Raji (cell line): ENCODE results near the gene KIFBP.

Experiments
- POLR2A ChIP-seq: IDR thresholded peaks from 2 replicates; pipeline ENCODE4 v1.6.1; 2011; ENCODE audit warnings: low read depth, low read length, control low read depth; ENCODE audit not compliant: insufficient read depth

KIFBP gene

GRCh38 chr10:69044546-69044945, 55.9 kb downstream of the KIFBP start:
- no peak for TF ChIP-seq POLR2A

DNA sequence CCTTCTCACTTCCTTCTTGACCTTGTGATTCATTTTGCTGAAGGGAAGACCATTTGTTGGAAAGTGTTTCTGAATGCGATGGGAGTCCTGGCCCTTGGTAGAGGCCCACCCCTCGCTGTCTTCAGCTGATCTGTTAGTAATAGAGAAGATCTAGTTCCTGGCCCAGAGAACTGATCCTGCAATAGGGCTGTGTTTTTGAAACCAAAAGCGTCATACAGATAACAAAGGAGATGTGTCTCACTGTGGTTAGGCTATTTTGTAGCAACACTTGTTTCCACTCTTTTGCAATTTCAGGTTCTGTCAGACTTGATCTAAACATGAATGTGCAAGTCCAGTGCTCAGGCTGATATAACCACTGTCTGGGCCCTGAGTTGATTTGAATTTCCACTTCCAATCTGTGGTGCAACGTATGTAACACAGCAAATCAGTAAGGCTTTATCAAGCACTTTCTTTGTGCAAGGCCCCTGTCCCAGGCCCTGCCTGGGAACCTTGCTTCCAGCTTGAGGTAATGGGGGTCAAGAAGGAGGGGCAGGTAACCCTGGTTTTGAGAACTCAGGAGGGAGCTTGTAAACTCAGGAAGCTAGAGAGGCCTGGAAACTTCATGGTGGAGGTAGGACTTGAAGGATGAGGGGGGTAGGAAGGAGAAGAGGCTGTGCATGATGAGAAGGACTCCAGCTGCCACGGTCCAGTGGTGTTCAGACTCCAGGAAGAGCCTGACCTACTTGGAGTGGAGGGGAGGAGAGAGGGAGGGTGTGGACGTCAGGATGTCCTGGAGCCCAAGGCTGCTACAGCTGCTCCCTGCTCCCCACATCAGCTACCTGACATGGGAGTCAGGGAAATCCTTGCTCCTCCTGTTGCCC, 57.1 kb downstream of the KIFBP start:
- TF ChIP-seq POLR2A, result no peak

DNA sequence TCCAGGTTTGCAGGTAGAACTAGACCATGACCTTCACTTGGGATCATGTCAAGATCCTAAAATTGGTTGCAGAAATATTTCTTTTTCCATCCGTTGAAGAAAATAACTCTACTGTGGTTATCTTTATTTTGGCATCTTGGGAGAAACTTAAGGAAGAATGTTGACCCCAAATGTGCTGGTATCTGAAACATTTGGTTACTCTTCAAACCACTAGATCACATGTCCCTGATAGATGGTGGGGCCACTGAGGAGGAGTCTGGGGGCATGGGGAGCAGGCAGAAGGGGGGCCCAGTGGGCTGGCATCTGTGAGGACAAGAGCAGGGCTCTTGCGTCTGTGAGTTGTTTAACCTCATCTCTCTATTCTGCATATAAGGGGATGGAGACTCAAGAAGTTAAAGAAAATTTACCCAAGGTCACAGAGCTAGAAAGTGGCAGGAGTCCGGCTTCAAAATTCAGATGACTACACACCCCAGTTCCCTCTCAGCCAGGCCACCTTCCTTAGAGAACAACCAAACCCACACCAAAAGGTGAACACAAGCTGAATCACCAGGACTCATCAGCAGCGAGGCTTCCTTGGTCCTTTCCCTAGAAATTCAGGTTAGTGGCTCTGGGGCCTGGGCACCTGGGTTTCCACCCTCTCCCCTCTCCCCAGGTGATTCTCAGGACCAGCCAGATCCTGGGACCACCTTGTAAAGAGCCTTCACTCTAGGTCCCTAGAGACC, 58.7 kb downstream of the KIFBP start:
- no peak for TF ChIP-seq POLR2A

DNA sequence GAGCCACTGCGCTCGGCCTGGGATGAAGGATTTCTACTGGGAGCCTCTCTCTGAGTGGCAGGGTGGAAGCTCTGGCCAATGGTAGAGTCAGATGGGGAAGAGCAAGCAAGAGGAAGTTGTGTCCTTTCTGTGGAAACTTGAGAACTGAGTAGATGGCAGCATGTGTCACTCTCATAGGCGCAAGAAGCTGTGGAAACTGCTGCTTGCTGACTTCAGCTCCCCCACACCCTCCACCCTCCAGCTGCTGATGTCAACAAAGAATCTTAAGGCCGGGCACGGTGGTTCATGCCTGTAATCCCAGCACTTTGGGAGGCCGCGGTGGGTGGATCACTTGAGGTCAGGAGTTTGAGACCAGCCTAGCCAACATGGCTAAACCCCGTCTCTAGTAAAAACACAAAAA, 59.5 kb downstream of the KIFBP start:
- no peak for TF ChIP-seq POLR2A

DNA sequence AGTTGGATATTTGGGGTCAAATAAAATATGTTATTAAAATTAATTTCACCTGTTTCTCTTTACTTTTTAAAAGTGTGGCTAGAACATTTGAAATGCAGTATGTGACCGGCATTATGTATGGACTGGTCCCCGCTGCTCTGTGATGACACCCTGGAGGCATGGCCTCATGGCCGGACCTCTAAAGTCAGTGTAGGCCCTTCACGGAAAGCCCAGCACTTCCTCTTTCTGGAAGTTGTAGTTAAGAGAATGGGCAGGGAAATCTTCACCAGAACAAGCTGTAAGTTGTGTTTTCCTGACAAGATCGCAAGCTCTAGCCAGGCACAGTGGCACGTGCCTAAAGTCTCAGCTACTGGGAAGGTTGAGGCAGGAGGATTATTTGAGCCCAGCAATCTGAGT, 61.0 kb downstream of the KIFBP start:
- no peak for TF ChIP-seq POLR2A

- TF ChIP-seq POLR2A, result no peak
Measured at GRCh38 chr10:69051303-69051702, 62.7 kb downstream of the KIFBP start.

DNA sequence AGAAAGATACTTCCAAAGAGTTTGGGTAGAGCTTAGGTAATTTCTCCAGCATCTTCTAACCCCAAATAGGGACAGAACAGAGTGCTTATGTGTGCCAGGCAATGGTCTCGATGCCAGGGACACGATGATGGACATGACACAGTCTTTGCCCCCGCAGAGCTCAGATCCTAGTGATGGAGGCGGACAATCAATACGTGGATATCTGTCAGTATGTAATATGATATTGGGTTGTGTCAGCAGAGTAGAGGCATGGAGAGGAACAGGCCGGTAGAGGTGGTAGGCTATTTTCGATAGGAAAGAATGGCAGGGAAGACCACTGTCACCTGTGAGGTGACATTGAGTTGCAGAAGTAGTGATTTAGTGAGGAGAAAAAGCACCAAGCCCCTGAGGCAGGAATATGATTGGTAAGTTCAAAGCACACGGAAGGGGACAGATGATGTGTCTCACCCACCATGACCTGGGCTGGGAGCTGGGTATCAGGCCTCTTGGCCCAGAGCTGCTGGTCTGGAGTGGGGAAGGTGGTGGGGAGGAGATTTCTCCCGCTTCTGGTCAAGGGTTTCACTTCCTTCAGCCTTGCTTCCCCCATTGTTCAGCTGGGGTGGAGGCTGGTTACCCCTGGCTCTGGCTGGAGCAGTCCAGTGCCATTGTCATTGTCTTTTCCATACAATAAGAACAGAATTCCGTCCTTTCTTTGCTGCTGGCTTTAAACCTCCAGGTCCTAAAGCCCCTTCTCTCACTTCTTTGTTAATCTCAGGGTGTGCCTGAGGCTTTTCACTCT, 63.3 kb downstream of the KIFBP start:
- TF ChIP-seq POLR2A, result no peak

DNA sequence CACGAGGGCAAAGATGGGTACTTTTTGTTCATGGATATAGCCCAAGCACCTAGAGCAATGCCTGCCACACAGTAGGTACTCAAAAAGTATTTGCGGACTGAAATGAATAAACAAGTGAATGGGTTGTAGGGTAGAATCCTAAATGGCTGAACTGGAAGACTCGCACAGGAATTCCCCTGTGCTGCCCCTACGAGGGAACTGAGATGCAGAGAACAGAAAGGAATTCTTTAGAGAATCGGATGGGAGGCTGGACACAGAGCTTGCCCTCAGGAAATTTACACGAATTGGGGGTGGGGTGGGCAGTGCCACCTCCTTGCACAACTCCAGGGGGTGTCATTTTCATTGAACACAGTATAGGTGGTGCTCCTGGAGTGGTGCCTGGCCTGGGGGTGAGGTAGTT, 64.1 kb downstream of the KIFBP start:
- no peak for TF ChIP-seq POLR2A

DNA sequence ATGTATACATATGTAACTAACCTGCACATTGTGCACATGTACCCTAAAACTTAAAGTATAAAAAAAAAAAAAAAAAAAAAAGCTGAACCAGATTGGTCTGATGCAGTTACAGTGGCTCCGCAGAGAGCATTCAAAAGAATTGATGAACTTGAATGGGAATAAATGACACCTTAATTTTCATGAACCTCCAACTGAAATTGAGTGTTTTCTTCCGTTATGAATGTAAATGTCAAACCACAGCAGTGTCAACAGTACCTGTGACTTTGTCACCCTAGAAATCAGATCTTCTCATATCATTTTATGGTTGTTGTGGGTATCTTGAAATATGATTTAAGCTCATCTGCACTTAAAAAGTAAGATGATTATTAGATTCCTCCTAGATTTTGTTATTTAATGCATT, 66.6 kb downstream of the KIFBP start:
- TF ChIP-seq POLR2A, result no peak

DNA sequence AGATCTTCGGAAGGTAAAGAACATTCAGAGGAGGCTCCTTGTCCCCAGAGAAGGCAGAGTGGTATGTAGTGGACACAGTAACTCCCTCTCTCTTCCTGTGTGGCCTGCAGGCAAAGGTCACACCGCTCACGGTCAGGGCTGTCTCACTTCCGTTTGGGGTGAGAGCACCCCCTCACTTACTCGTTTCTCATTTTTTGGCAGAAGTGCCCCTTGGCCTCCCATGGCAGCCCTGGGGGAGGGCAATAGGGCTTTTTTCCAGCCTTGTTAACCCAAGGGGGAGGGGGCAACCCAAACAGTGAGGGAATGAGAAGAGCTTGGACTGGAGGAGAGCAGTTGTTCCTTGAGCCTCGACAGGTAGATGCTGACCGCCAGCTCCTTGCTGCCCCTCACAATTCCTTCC, 67.5 kb downstream of the KIFBP start:
- no peak for TF ChIP-seq POLR2A

DNA sequence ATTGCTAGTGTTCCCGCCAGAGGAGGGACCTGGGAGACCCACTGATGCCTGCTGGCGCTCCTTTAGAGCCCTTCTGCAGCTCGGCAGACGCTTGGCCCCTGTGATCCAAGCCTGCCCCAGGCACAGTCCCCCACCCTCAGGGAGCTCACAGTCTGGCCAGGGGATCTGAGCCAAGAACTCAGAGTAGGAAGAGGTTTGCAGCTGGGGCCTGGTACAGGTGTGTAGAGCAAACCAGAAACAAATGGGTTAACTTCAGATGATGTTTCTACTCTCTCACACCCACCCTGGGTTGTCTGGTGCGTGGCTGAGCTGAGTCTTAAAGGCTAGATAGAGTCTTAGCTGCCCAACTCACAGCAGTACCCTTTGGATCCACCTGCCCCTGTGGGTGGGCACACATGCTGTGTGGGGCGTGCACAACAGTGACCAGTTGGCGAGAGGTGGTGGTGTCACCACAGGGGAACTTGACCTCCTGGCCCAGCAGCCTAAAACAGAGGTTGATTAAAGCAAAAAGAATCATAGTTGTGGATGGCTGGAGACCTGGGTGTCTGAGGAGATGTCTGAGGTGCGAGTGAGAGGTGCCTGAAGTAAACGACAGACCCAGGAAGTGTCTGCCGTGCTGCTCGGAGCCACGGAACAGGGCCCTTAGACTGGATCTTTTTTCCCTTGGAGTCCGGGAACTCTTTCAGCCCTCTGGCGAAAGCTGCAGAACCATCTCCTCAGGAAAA, 68.1 kb downstream of the KIFBP start:
- TF ChIP-seq POLR2A, result no peak

- no peak for TF ChIP-seq POLR2A
Measured at GRCh38 chr10:69057261-69057950, 68.8 kb downstream of the KIFBP start.

DNA sequence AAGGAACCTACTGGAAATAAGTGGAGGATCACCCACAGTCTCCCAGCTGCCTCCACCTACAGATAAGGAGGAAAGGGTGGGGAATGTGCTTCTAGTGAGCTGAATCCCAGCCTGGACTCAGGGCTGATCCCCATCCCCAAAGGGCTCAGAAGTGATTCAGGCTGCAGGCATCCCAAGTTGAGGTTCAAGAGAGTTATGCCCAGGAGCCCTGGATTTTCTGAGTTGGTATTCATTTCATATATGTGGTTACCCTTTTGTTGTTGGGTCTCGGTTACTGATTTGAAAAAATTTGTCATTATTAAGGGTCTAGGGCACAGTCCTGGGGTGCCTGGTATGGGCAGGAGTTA, 69.3 kb downstream of the KIFBP start:
- TF ChIP-seq POLR2A, result no peak

- no peak for TF ChIP-seq POLR2A
Measured at GRCh38 chr10:69060127-69060798, 71.7 kb downstream of the KIFBP start.

- no peak for TF ChIP-seq POLR2A
Measured at GRCh38 chr10:69061305-69062161, 72.9 kb downstream of the KIFBP start.
